OCI-M2 (cell line): Measurements from ENCODE around the gene DRC7.
"Not testable (repeated sequence)": the region's sequence is repeated elsewhere in the genome, so short reads cannot be mapped to it uniquely, and the experiment has no call there.

Experiments
- DNase-seq: peaks from one replicate; lab custom pipeline; 2025; ENCODE audit not compliant: unreplicated experiment; lab: John Stamatoyannopoulos, UW

The DRC7 gene

DNA sequence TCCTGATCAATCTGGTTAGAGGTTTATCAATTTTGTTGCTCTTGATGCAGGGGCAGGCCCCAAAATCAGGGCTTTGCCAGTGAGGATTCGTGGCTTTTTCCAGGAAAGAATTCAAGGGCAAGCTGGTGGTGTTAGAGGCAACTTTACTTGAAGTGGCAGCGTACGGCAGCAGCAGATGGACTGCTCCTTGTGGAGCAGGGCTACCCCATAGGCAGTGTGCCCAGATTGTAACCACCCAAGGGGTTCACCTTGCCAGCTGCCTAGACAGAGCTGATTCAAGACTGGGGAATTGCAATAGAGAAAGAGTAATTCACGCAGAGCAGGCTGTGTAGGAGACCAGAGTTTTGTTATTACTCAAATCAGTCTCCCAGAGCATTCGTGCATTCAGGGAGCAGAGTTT lies 16.7 kb downstream of the DRC7 start:
- no peak for DNase-seq

DNA sequence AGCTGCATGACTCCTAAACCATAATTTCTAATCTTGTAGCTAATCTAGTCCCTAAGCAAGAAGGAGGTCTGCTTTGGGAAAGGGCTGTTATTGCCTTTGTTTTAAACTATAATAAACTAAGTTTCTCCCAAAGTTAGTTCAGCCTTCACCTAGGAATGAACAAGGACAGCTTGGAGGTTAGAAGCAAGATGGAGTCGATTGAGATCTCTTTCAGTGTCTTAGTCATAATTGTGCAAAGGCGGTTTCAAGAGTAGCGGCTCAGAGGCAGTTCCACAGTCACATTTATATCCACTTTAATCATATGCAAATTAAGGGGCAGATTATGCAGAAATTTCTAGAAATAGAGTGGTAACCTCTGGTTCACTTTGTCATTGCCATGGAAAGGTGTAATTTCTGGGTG lies 17.4 kb downstream of the DRC7 start:
- no peak for DNase-seq

DNA sequence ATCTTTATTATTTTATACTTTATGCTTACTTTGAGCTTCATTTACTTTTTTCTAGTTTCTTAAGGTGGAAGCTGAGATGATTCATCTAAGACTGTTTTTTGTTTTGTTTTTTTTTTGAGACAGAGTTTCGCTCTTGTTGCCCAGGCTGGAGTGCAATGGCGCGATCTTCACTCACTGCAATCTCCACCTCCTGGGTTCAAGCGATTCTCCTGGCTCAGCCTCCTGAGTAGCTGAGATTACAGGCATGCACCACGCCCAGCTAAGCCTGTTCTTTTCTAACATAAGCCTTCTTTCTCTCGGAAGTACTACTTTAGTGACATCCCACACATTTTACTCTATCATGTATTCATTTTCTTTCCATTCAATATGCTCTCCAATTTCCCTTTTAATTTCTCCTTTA lies 18.0 kb downstream of the DRC7 start:
- not testable (repeated sequence) for DNase-seq

DNA sequence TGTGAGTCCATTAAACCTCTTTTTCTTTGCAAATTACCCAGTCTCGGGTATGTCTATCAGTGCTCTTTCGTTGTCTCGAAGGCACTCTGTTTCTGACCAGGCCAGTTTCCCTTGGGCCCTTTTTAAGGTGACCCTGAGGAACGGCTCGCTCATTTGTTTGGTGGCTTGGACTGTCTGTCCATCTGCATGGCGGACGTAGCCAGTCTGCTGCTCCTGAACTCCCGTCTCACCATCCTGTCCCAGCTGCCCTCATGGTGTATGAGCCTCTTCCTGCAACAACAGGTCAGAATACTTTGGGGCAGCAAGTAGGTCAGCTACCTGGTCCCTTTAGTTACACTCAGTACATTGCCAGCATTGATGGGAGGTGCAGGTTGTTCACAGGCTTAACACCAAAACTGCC lies 19.0 kb downstream of the DRC7 start:
- no peak for DNase-seq

DNA sequence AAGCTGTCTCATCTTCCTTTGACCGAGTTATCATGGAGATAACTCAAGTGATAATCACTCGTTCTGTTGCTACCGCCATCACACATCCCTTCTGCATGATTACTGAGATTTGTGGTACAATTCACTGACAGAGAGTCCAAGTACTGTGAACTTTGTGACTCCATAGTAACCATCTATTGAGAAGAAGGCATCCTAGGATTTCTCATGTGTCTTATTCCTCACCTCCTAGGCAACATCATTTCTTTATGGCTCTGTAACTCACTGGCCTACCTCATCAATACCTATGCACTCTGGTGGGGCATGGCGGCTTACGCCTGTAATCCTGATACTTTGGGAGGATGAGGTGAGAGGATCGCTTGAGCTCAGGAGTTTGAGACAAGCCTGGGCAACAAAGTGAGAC lies 19.4 kb downstream of the DRC7 start:
- DNase-seq = no peak

DNA sequence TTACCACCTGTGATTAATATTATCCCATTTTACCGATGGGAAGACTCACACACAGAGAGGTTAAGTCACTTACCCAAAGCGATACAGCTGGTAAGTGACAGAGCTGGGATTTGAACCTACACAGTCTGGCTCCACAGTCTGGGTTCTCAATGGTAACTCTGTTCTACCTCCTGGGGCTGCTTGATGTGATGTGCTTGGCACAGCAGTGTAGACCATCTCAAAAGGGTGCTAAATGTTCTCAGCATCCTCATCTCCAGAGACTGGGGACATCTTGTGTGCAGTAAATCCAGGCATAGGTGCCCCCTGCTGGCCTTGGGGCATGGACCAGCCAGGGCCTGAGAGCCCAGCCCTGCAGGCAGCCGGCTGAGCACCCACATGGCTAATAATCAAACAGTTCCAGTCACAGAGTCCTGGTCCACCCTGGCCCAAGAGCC lies 25.6 kb downstream of the DRC7 start:
- no peak for DNase-seq

DNA sequence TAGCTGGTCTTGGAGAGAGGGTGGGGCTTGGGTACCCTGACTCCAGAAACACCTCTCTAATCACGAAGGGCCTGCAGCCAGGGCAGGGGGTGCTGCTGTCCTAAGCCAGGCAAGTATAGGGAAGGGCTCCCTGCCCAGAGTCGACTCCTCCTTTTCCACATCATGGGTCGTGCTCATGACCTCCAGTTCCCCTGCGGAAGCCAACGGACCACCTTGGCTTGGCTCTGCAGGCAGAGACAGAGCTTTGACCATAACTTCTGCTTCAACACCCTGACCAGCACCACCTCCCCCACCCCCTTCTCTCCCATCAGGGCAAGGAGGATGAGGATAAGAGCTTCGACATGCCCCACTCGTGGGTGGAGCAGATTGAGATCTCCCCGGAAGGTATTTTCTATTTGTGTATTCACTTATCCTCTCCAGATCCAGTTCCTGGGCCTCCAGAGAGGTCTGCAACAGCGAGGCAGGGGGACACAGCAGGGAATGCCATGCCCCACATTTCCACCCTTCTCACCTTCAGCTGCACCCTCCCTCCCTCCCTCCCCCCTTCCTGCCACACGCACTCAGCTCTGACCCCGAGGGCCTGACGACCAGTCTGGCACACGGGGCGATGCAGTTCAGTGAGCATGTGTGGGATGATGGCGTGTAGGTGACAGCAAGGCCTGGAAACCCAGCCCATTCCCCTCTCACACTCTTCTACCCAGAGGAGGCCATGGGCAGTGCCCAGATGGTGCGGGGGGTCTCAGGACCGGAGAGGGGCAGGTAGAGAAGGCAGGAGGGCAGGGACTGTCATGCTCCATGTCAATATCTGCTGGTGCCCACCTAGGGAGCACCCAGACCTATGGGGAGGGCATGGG lies 27.0 kb downstream of the DRC7 start:
- no peak for DNase-seq

DNA sequence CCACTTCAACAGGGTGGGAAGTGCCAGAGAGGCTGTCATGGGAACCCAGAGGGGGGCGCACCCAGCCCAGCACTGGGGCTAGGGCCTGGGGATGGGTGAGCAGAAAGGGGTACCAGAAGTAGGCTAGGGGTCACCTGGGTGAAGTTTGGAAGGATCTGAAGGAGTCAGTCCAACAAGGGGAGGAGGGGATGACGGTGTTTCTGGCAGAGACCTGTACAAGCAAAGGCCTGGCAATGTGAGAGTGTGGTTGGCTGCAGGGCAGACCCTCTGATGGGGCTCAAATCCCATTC lies 27.5 kb downstream of the DRC7 start:
- no peak for DNase-seq

DNA sequence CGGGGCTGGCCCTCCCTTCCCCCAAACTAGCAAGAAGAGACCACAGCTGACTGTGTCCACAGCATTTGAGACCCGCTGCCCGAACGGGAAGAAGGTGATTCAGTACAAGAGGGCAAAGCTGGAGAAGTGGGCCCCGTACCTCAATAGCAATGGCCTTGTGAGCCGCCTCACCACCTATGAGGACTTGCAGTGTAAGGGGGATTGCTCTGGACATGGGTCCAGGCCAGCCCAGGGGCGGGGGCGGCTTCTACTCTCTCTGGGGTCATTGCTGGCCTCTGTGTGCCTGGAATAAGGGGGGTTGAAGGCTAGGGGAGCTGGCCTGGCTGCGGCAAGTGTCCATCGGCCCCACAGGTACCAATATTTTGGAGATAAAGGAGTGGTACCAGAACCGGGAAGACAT lies 28.0 kb downstream of the DRC7 start:
- DNase-seq = no peak

DNA sequence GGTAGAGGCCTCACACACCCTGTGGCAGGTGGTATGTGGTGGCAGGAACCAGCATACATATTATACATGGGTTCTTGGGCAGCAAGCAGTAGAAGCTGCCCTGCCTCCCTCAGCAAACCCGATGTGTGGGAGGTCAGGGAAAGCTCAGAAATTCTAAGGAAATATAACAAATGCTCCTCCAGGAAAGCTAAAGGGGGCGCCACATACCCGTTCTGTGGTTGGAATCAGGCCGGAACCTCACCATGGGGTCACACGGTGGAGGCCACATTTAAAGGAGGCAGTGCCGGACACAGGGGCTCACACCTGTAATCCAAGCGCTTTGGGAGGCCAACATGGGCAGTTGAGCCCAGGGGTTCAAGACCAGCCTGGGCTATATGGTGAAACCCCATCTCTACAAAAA lies 28.6 kb downstream of the DRC7 start:
- DNase-seq = no peak

DNA sequence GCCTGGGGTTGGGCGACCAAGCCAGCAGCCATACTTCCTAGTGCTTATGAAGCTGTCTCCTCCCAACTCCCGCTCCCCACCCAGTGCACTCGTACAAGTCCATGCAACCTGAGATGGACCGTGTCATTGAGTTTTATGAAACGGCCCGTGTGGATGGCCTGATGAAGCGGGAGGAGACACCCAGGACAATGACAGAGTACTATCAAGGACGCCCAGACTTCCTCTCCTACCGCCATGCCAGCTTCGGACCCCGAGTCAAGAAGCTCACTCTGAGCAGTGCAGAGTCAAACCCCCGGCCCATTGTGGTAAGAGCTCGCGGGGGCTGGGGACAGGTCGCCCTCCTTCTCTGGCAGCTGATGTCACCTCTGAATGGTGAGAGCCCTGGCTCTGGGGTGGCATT lies 29.9 kb downstream of the DRC7 start:
- no peak for DNase-seq

DNA sequence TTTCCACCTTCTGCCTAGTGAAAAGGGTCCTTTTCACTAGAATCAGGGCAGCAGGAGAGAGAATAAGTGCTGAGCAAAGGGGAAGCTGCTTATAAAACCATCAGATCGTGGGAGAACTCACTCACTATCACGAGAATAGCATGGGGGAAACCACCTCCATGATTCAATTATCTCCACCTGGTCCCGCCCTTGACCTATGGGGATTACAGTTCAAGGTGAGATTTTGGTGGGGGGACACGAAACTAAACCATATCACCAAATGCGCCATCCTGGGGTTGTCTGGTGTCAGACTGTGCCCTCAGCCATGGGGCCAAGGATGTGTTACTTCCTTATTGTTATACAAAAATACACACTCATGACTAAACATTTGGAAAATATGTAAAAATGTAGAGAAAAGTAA lies 30.5 kb downstream of the DRC7 start:
- no peak for DNase-seq

DNA sequence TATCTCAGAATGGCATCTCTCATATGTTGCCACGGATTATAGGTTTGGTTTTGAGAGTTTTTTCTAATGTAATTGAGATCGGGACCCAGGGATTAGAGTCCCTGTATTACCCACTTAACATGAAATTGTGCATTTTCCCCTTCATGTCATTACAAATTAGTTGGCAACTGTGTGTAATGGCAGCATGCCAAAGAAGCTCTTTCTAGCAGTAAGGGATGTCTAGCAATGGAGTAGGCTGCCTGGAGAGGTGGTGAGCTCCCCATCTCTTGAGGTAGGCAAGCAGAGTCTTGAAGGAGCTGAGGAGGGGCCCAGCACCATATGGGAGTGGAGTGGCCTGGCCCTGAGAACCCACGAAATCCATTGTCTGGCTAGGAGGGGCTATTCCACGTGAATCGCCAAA lies 30.9 kb downstream of the DRC7 start:
- no peak for DNase-seq

DNA sequence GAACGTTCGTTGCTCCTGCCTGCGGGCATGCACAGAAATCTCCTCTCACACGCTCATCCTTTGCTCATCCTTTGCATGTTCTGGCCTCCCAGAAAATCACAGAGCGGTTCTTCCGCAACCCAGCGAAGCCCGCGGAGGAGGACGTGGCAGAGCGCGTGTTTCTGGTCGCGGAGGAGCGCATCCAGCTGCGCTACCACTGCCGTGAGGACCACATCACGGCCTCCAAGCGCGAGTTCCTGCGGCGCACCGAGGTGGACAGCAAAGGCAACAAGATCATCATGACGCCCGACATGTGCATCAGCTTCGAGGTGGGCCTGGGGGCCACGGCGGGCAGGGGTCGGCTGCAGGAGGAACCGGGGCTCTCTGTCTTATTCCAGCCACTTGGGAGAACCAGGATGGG lies 31.4 kb downstream of the DRC7 start:
- no peak for DNase-seq

DNA sequence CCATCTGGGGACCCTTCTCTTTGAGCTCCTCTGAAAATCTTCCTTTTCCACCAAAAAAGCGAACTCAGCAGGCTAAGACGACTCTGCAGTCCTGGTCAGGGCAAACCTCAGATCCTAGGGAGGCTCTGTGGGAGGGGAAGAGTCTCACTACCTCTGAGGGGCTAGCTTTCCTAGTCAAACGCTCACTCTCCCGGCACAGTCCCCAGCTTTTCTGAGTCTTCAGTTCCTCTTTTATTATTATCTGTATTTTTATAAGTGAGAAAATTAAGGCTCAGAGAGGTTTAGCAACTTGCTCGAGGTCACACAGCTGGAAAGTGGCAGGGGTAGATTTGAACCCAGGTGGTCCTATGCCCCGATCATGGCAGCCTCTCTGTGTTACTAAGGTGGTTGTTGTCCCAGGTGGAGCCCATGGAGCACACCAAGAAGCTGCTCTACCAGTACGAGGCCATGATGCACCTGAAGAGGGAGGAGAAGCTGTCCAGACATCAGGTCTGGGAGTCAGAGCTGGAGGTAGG lies 31.9 kb downstream of the DRC7 start:
- no peak for DNase-seq

DNA sequence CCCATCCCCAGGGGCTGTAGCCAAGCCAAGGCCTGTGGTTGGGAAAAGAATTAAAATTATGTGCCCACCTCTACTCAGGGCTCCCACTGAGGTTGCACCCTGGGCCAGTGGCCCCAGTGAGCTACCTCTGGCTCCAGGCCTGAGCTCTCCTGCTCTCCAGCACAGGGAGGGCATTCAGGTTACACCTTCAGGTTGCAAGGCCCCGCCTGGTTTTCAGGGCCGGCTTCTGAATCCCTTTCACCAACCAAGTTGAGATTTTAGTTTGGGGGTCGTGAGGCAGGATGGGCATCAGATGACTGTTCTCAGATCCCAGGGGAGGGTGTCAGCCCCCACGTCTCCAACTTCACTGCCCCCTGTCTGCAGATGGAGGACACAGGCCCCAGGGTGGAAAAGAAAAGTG lies 33.0 kb downstream of the DRC7 start:
- DNase-seq = no peak

DNA sequence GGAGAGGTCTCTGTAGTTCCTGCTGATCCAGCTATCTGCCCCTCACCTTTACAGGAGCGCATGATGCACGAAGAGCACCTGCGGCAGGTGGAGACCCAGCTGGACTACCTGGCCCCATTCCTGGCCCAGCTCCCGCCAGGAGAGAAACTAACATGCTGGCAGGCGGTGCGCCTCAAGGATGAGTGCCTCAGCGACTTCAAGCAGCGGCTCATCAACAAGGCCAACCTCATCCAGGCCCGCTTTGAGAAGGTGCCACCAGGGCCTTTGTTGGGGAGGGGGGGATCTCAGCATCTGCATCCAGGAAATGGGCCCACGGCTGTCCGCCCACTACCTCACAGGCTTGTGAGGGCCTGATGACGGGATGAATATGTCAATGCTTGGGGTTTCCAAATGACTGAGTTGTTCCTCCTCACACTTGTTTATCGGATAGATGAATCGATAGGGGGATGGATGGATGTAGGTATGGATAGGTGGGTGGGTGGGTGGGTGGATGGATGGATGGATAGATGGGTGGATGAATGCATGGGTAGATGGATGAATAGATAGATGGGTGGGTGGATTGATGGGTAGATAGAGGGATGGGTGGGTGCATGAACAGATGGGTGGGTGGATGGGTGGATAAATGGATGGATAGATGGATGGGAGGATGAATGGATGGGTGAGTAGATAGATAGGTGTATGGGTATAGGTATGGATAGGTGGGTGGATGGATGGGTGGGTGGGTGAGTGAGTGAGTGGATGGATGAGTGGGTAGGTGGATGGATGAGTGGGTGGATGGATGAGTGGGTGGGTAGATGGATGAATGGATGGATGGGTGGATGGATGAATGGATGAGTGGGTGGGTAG lies 34.0 kb downstream of the DRC7 start:
- DNase-seq = no peak

DNA sequence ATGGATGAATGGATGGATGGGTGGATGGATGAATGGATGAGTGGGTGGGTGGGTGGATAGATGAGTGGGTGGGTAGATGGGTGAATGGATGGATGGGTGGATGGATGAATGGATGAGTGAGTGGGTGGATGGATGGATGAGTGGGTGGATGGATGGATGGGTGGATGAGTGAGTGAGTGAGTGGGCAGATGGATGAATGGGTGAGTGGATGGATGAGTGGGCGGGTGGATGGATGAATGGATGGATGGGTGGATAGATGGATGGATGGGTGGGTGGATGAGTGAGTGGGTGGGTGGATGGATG lies 34.5 kb downstream of the DRC7 start:
- no peak for DNase-seq

DNA sequence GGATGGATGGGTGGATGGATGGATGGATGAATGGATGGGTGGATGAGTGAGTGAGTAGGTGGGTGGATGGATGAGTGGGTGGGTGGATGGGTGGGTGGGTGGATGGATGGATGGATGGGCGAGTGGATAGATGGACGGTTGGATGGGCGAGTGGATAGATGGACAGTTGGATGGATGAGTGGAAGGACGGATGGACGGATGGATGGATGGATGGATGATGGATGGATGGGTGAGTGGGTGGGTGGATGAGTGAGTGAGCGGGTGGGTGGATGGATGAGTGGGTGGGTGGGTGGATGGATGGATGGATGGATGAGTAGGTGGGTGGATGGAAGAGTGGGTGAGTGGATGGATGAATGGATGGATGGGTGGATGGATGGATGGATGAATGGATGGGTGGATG lies 35.2 kb downstream of the DRC7 start:
- not testable (repeated sequence) for DNase-seq

DNA sequence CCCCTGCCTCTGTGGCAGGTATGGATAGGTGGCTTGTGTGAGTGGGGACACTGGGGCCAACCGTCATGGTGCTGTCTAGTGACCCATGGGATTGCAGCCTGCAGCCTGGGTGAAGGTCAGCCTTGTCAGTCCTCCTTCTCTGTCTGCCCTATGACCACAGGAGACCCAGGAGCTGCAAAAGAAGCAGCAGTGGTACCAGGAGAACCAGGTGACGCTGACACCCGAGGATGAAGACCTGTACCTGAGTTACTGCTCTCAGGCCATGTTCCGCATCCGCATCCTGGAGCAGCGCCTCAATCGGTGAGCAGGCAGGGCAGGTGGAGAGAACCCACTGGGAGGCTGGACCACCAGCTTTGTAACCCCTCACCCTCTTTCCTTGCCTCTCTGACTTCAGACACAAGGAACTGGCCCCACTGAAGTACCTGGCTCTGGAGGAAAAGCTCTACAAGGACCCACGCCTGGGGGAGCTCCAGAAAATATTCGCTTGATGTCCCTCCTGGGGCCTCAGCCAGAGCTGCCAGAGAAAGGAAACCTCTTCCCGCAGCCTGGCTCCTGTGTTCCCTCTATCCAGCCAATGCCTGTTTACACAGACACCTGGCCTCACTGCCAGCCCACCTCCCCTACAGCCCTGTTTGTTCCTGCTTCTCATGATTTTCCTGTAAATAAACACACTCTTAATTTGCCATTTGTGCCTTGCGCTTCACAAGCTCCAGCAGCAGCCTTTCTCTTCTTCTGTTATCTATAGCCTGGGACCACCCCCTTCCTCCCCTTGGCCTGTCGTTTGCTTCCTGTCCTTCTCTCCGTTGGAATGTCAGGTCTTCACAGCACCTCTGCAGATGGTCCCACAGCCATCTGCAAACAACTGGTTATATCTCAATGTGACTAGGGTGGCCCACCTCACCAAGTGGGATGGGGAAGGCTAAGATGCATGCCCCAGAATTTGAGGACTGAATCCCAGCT lies 36.4 kb downstream of the DRC7 start:
- no peak for DNase-seq

DNA sequence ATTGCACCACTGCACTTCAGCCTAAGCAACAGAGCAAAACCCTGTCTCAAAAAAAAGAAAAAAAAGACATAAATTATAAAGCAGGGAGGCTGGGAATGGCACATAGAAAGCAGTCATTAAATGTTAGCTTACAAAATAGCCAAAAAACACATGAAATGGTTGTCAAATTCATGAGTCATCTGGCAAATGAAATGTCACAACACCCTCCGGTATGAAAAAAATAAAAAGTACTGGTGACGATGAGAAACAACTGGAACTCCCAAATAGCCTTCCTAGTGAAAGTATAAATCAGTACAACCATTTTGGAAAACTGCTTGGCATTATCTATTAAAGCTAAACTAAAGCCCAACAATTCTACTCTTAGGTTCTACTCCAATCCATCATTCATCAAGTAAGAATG lies 37.4 kb downstream of the DRC7 start:
- DNase-seq = no peak
